ENCODE data around the gene ANO4.

ANO4 gene

DNA sequence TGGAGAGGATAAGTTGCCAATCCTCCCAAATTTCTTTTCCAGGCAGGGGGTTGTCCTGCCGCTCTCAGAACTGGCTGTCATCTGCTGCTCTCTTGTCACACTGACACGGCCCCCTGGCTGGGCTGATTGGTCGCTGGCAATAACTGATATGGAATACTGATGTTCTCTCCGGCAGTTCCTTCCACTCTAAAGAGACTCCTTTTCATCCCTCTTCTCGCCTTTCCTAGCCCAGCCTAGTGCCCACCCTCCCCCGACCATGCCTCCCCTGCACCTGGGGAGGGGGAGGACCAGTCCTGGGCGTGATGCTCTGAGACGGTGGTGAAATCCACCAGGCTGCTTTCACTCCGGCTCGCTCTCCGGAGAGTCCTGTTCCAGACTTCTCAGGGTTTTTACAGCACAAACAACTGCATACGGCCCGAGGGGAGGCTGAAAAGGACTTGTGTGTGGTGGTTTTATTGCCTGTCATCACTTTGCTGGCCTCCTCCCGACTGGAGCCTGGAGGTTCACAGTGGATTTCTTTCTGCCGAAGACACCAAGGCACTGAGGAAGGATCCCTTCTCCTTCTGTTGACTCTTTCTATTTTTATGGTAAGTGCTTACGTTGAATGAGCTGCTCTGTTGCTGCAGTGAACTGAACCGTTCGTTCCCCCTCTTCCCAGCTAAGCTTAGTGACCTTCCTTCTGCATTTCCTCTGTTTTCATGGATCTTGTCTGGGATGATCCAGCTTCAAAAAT lies at the start of gene ANO4:
Gene ANO4, plus strand, starts transcription at position 336 of the 733 bp plus-strand sequence. CDS start 107,010 bp downstream, outside the sequence.
- DNase-seq: no peak

DNA sequence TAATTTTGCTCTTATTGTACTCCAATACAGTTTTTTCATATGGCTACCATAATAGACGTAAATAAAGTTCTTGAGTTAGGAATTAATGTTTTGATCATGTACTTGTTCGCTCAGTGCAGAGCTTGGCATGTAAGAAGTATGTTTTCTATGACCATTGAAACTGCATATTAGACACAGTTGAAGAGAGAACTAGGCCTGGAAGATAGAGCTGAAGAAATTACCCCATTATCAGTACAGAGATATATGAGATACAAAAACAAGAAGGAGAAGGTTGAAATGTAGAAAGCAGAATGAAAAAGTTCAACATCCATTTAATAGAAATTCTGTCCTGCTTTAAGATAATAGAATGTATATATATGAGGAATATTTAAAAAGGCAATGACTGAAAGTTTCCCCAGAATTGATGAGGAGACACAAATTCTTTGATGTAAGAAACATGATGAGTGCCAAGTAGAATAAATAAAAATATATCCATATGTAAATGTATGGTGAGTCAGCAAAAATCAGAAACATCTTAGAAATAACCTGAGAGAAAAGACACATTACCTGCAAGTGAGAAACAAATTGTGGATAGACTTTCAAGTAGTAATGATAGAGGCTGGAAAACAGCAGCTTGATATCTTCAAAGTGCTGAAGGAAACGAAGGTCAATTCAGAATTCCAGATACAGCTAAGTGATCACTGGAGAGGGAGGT lies 49.1 kb upstream of the ANO4 start:
- DNase-seq: no peak

DNA sequence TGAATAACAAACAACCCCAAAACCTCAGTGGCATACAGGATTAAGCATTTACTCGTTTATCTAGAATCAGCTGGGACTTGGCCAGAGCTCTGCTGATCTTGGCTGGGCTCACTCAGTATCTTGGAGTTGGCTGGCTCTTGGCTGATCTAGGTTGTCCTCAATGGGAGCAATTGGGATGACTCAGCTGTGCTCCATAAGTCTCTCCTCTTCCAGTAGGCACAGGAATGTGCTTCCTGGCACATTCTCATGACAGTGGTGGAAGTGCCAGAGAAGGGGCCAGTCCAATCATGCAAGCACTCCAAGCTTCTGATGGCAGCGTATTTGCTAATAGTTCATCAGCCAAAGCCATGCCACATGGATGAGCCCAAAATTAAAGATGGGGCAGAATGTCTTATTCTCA lies 41.7 kb upstream of the ANO4 start:
- DNase-seq: no peak

DNA sequence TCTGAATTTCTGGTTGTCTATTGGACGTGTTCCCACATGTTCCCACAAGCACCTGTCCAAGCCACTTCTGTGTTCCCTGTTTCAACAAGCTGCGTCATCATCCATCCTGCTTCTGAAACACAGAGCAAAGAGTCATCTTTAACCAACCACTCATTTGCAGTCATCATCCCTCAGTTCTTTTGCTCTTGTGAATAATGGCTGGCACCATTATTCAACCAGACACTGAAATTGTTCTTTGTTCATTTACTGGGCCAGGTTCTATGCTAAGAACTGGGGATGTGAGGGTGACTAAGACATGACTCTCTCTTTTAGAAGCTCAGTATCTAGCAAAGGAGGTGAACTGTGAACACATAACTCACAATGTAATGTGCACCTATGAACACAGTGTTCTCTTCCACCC lies 40.7 kb upstream of the ANO4 start:
- DNase-seq: peak; percentile 68

DNA sequence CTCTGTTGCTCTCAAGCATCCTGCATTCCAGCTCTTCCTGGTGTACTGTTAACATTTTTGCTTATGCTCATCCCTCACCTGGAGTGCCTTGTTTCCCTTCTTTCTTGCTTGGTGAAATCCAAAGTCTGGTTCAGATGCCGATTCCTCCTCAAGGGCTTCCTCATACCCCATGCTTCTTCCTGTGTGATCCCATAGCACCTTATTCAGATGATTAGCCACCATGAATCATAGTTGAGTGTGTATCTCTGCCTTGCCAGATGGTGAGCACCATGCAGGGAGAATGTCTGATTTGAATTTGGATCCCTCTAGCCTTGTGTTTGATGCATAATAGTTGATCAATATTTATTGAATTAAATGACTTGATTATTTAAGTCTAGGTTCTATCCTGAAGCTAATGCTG lies 39.4 kb upstream of the ANO4 start:
- peak; percentile 83 for DNase-seq

DNA sequence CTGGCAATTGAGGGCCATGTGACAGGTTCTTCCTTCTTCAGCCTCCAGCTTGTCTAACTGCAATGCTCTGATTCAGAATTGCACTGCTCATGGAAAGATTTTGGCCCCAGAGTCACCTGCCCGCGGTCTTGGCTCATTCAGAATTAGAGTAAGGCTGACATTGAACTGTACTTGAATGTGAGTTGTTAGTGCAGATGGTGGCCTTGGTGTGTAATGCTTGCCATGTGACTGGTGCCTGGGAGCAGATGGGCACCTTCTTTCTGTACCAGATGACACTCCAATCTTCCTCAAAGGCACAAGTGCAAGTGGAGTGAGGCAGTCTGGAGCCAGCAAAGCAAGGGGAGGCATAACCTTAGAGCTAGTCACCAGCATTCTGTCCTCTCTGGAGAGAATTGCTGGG lies 36.5 kb upstream of the ANO4 start:
- DNase-seq: no peak

DNA sequence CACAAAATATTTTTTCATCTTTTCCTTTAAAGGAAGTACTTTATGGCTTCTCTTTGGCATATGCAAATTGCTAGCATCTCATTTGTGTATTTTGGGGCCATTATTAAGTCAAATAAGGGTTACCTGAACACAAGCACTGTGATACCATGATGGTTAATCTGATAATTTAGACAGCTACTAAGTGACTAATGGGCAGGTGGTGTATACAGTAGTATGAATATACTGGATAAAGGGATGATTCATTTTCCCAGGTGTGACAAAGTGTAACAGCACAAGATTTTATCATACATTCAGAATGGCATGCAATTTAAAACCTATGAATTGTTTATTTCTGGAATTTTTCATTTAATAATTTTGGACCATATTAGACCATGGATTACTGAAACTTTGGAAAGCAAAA lies 27.2 kb upstream of the ANO4 start:
- no peak for DNase-seq

DNA sequence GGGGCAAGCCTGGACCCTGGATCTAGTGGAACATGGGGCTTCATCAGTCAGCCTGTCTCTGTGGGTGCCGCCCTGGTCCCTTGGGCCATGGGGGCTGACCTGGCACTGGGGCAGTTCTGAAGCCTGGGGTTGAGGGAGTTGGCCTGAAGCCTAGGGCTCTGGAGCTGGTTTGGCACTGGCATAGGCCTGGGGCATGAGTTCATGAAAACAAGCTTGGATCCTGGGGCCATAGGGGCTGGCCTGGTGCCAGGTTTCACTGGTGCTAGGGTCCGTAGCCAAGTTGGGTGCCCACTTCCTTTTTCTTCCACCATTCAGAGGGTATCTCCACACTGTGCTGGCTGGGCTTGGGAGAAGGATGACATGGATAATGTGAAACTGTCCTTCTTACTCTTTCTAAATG lies 26.6 kb upstream of the ANO4 start:
- DNase-seq: no peak

DNA sequence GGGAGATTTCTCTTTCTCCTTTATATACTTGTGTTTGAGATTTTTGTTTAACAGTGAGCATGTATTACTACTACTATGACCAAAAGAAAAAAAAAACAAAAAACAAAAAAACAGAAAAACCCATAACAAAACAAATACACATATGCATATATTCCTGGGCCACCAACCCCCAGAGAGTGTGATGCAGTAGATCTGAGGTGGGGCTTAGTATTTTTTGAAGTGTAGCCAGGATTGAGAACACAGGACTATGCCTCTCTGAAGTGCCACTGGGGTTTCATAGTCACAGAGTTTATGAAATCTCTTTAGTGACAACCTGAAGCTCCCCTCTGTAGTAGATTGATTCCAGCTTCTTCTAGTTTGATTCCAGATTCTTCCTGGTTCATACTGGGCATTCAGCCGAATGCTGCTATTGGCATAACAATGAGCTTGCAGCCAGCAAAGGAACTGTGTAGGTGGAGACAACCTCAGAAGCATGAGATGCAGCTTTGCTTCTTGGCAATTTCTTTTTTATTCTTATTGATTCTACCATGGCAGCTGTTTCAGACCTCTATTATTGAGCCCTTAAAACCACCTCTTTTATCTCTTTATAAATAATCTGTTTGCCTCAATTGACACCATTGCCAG lies 15.5 kb upstream of the ANO4 start:
- no peak for DNase-seq

DNA sequence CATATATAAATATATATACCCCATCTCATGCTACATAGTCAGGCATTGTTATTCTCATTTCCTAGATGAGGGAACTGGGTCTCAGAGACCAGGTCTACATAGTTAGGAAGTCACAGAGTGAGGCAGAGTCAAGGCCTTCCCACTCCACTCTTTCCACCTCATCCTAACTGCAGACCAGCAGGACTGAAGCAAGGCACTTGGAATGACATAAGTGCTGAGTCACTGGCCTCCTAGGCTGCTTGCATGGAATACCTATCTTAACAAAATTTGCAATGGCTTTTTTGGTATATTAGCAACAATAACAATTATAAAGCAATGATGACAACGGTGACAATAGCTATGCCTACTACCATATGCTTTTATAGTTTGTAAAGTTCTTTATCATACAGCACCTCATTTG lies 5.4 kb upstream of the ANO4 start:
- DNase-seq: peak; percentile 67

DNA sequence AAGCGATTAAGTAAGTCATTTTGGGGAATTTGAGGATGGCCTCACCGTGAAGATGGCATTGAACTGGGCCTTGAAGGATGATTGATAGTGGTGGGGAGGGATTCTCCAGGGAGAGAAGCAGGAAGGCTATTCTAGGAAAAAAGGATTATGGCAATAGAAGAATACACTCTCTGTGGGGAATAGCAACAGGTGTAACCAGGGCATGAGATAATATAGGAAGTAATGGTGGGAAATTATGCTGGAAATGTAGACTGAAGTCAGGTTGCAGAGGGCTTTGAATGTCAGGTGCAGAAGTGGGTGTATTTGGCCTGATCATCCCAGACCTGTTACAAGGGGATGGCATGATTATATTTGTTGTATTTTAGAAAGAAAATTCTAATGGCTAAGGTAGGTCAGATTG lies 4.6 kb upstream of the ANO4 start:
- no peak for DNase-seq

DNA sequence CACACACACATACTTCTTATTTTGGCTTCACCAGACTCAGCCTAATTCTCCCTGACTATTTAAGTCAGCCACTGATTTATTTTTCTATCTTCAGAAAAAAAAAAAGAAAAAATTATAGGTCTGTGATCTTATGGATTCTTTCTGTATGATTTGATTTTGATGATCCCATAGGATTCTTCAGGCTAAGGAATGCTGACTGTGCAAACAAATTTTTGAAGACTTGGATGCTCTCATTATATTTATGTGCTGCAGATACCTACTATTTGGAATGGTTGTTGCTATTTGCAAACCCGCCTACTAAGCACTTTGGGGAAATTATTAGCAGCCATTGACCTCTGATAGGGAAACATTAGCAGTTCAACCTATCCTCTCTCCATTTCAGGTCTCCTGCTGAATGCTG lies 4.0 kb upstream of the ANO4 start:
- DNase-seq: no peak

DNA sequence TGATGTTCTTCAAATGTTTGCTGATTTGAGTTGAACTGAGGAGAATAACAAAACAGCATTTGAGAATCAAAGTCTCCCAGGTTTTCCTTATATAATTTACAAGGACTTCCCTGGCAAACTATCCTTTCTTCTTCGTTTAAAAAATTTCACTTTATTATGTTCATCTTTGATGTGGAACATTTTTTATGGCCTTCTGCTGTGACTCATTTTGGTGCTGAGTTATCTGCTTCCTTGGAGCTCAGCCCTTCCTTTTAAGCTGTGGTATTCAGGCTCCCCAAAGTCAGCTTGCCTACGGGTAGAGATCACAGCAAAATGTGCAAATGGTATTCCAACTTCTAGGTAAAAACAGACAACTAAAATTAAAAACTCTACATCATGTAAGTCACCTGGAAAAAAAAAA lies 1.4 kb upstream of the ANO4 start:
- peak; percentile 81 for DNase-seq

DNA sequence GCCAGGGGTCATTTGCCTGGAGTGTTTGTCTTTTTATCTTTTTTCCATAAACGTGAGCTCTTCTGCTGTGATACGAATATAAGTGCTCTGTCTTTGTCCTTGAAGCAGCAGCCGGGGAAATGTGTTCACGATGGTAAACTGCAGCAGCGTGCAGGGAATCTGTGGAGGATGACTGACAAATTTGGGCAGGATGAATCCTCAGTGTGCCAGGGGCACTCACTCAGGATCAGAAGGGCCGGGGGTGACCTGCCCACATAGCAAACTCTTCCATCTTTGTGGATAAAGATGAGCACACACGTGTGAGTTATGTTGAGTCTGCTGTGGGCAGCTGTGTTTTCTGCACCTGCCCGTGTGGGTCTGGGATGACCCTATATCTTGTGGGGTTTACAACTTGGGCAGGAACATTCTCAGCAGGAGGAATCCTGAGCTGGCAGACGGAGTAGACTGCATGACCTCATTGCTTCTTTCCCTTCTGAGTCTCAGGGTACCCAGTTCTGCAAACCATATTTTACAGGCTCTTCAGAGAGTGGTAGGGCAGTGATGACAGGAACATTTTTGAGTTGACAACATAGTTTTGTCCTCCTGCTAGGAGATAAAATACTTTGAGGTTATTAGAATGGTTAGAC lies 711 bp downstream of the ANO4 start:
- DNase-seq: no peak

DNA sequence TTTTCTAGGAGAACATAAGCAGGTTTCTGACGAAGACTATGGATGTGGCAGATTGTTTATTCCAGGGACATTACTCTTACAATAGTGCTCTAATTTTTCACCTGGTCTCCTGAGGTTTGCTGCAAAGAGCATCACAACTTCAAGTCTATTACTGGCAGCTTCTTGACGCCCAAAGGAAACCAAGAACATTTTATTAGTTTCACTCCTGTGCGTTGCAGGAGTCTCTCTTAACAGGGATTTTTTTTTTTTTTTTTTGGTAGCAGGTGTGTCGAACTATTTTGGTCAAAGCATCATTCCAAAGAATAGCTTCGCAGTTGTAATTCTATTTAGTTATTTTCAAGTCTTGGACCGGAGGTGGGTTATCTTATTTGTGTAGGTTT lies 1.2 kb downstream of the ANO4 start:
- DNase-seq: no peak

DNA sequence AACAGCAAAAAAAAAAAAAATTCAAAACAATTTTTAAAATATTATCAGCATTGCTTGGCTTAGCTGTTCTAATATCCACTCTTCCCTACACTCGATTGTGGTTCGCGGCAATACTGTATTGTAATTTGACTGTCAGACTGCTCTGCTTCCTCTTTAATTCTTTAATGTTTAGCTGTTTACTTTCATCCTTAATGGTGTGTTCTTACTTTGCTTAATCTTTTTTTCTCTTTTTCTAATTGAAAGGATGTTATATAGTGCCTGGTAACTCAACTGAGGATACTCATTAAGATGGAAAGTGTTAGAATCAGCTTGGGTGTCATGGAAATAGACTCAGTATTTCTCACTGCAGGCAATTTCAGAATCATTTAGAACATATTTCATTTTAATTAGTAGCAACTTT lies 2.0 kb downstream of the ANO4 start:
- DNase-seq: no peak

DNA sequence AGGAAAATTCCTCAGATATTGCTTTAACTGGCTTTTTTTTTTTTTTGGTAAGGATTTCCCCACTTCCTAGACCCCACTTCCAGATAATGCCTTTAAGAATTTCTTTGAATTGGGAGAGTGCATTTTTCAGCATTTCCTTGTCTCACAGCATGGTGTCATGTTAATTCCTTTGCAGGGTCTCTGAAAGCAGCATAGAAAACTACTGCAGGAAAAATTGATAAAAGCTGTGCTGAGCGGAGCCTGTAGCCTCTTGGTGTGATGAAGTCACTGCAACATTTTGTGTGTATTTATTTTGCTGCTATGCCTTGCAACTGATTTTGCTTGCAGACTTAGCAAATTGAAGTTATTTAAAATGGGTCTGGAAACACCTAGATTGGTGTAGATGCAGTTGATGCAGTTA lies 2.7 kb downstream of the ANO4 start:
- DNase-seq: no peak

DNA sequence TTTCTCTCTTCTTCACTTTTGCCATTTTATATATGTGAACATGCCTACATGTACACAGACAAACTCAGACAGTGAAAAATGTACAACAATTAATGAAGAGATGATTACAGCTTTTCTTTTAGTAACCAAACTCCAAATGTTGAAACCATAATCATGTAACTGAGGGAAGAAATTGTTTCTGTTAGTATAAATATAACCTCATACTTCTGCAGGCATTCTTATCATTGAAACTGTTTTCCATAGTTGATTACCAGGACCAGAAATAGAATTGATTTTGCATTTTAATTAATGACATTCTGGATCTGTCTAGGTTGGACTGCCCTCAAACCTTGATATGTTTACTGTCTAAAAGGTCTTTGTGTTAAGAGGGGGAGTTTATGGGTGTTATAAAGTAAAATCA lies 3.2 kb downstream of the ANO4 start:
- DNase-seq: no peak

DNA sequence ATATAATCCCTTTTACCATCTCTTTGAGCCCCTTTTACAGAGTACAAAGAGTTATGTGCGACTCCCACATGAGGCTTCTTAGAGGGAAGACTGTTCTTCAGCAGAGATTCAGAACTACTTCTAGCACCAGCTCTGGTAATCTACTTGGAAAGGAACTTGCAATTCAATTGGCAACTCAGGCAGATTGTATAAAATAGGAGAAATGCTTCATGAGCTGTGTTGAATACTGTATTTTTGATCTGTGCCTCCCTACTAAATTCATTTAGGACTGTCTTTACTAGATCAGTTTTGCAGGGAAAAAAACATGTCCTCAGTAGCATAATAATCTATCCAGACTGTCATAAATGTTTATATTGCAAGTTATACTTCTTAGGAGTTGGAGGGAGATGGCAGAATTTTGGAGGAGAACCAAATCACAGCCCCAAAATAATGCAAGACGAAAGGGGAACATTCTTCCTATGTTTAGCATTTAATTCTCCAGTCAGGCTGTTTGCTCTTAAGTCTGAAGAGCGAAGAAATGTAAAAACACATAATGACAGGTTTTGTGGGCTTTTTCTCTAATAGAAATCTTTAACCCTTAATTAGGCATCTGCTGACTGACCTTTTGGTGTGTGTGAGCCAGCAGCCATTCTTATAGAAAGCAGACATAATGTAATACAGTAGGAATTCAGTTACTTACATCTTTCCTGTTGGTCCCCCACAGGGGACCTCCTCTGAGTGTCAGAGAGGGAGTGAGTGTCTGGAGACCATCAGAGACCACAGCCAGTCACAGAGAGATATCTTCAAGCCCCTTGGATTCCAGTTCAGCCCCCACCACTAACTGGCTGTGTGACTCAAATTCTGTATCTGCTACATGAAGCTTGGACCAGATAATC lies 3.9 kb downstream of the ANO4 start:
- no peak for DNase-seq

DNA sequence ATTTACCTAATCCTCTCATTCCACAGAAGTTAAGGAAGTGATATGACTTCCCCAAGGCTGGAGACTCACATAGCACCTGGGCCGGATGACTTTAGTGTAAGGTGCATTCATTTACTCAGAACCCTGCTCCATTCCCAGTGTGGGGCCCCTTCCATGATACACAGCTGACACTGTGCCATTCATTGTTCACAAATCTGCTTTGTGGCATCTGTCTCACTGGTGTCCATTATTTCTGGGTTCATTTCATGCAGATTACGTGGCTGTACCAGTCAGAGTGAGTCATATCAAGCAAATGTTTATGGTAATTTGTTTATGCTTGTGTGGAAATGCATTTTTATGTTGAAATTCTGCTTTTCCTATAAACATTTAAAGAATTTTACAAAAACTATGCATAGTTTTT lies 5.2 kb downstream of the ANO4 start:
- peak; percentile 87 for DNase-seq

DNA sequence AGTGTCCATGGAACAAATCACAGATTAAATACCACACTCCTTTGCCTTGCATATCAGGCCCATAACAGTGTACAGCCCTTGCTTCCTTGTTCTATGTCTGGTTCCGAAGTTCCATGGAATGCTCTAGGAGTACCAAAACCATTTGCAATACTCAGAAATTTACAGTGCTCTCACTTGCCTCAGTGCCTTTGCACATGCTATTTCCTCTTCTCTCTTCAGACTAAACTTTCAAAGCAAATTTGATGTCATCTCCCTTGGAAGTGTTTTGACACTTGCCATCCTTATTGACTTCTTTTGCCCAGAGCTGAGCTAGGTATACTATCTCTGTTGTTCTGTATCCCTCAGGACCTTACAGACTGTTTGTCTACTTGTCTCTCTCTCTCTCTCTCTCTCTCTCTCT lies 6.1 kb downstream of the ANO4 start:
- DNase-seq: no peak

DNA sequence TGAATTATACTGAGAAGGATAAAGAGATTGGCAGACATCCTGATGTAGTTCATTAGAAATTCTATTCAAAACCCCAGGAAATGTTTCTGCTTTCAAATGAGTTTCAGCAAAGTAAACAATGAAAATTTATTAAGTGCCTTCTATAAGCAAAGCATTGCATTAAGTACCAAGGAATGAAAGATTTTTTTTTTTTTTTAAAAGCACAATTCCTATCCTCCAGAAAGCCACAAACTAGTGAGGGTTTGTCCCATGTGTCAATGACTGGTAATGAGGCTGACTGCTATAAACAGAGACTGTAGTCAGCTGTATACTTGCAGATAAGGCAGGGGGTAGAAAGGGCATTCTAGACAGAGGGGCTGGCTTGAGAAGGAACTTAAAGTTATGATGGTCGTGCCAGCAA lies 6.7 kb downstream of the ANO4 start:
- DNase-seq: no peak

DNA sequence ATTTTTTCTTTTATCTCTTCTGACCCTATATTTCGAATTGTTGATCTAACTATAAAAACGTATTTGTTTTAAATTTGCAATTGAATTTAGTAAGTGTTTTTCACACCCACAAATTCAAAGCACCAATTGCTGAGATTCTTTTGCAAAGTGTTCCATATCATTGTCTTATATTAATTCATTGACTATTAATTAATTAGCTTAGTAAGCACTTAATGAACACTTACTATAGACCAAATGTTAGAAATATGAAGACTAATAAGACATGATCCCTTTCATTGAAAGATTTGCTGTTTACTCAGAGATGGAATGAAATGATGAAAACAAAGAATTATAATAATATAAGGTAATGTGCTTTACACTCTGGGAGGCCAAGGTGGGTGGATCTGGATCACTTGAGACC lies 14.2 kb downstream of the ANO4 start:
- DNase-seq: no peak

Data from HCEC 1CT (cell line).